WERI-Rb-1 (cell line): ENCODE results near the gene LZTFL1.
"Not testable (repeated sequence)": the region's sequence is repeated elsewhere in the genome, so short reads cannot be mapped to it uniquely, and the experiment has no call there.

Experiments
- DNase-seq: peaks from one replicate; pipeline ENCODE4 v3.0.0-alpha.2; 2020
- H3K27ac ChIP-seq: fragments of 250-450 bp; sonication (Bioruptor Pico); 2 replicates; pipeline ENCODE4 v1.5.1; 2020; ENCODE audit warnings: mild to moderate bottlenecking, moderate library complexity
- H3K27me3 ChIP-seq: fragments of 250-450 bp; sonication (Bioruptor Pico); 2 replicates; pipeline ENCODE4 v1.5.1; 2021; ENCODE audit warnings: mild to moderate bottlenecking, low read depth, moderate library complexity; ENCODE audit not compliant: insufficient read depth, severe bottlenecking
- H3K36me3 ChIP-seq: fragments of 250-450 bp; sonication (Bioruptor Pico); 2 replicates; pipeline ENCODE4 v1.5.1; 2020; ENCODE audit warnings: mild to moderate bottlenecking, moderate library complexity
- H3K4me3 ChIP-seq: 2 replicates; pipeline ENCODE4 v1.5.1; 2011; ENCODE audit warnings: low read depth, mild to moderate bottlenecking, control low read depth, low read length
- H3K9me3 ChIP-seq: fragments of 250-450 bp; sonication (Bioruptor Pico); 2 replicates; pipeline ENCODE4 v1.5.1; 2021; ENCODE audit warnings: mild to moderate bottlenecking, moderate library complexity; ENCODE audit not compliant: severe bottlenecking
- TF ChIP-seq, protein P1 (sequence below): IDR thresholded peaks from 2 replicates; pipeline ENCODE4 v1.5.1; 2011; ENCODE audit warnings: low read depth, mild to moderate bottlenecking, control low read depth, inconsistent platforms, low read length

Gene LZTFL1

DNA sequence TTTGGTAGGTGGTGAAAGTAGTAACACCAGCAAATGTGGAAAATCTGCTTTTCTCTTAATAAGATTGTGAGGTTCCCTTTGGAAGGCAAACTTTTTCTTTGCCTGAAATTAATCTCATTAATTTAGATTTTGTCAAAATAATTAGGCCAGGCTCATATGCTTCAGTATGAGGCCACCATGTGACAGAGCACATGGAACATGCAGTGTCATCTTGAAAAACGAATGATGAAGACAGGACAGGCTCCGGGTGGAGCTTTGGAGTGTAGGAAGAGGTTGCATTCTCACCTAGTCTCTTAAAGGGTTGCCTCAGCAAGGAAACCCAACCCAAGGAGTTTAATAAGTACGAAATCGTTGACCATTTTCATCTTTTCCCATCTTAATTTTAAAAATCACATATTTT, 18.6 kb upstream of the LZTFL1 start:
- DNase-seq = no peak
- H3K27ac ChIP-seq = no peak overlapping the region
- H3K27me3 ChIP-seq = no peaks in the 10 kb centered on the region
- TF ChIP-seq, protein P1, sequence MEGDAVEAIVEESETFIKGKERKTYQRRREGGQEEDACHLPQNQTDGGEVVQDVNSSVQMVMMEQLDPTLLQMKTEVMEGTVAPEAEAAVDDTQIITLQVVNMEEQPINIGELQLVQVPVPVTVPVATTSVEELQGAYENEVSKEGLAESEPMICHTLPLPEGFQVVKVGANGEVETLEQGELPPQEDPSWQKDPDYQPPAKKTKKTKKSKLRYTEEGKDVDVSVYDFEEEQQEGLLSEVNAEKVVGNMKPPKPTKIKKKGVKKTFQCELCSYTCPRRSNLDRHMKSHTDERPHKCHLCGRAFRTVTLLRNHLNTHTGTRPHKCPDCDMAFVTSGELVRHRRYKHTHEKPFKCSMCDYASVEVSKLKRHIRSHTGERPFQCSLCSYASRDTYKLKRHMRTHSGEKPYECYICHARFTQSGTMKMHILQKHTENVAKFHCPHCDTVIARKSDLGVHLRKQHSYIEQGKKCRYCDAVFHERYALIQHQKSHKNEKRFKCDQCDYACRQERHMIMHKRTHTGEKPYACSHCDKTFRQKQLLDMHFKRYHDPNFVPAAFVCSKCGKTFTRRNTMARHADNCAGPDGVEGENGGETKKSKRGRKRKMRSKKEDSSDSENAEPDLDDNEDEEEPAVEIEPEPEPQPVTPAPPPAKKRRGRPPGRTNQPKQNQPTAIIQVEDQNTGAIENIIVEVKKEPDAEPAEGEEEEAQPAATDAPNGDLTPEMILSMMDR = no peak
- H3K4me3 ChIP-seq = no peak overlapping the region
- H3K9me3 ChIP-seq = no peaks in the 10 kb centered on the region
- no peaks in the 10 kb centered on the region for H3K36me3 ChIP-seq

DNA sequence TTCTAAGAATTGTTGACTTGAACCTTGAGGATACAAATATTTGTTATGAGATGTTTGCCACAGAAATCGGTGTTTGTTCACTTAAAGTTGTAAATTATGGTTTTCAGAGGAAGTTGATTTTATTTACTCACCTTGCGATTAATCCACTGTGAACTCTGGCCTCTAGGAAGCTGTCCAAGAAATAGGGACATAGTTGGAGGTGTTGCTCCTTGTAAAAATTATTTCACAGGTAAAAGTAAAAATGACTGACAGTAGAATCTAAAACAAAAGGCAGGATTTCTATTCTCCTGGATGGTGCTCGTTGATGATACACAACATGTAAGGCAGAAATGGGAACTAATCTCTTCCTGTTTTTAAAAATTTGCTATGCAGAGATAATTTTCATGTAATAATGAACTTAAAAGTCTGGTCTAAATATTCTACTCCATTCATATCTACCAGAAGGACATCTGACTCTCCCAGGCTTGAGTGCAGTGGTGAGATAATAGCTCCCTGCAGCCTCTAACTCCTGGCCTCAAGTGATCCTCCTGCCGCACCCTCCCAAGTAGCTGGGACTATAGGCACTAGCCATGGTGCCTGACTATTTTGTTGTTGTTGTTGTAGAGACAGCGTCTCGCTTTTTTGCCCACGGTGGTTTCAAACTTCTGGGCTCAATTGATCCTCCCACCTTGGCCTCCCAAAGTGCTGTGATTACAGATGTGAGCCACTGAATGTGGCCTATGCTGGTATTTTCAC, 17.1 kb upstream of the LZTFL1 start:
- H3K9me3 ChIP-seq = no peaks in the 10 kb centered on the region
- H3K27me3 ChIP-seq = no peaks in the 10 kb centered on the region
- H3K4me3 ChIP-seq = no peak overlapping the region
- TF ChIP-seq, protein P1 = no peak
- no peaks in the 10 kb centered on the region for H3K36me3 ChIP-seq
- DNase-seq = no peak
- no peak overlapping the region for H3K27ac ChIP-seq

DNA sequence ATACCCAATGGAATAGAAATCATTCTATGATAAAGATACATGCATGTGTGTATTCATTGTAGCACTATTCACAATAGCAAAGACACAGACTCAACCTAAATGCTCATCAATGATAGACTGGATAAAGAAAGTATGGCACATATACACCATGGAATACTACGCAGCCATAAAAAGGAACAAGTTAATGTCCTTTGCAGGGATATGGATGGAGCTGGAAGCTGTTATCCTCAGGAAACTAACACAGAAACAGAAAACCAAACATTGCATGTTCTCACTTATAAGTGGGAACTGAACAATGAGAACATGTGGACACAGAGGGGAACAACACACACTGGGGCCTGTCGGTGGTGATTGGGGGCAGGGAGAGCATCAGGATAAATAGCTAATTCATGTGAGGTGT, 15.1 kb upstream of the LZTFL1 start:
- not testable (repeated sequence) for H3K27ac ChIP-seq, DNase-seq, H3K27me3 ChIP-seq, H3K9me3 ChIP-seq, H3K4me3 ChIP-seq, H3K36me3 ChIP-seq

DNA sequence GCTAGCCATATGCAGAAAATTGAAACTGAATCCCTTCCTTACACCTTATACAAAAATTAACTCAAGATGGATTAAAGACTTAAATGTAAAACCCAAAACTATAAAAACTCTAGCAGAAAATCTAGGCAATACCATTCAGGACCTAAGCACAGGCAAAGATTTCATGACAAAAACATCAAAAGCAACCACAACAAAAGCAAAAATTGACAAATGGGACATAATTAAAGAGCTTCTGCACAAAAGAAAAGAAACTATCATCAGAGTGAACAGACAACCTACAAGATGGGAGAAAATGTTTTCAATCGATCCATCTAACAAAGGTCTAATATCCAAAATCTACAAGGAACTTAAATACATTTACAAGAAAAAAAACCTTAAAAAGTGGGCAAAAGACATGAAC, 14.4 kb upstream of the LZTFL1 start:
- H3K9me3 ChIP-seq, H3K36me3 ChIP-seq, H3K4me3 ChIP-seq, H3K27me3 ChIP-seq, H3K27ac ChIP-seq, DNase-seq: not testable (repeated sequence)

DNA sequence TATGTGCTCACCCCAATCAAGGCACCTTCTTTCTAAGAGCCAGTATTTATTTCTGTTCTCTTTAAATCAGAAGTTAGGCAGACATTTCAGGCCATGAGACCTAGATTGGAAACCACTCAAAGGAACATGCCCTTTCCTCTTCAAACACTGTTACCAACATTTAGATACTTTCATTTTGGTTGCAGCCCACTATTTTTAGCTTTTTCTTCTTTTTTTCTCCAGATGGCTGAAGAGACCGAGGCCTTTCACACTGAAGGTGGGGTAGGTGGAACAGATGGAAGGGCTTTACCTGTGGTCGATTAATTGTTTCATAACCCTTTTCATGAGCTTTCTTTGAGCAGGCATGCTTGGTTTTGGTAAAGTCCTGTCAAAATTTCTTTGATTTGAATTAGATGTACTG, 10.9 kb upstream of the LZTFL1 start:
- DNase-seq = no peak
- H3K9me3 ChIP-seq = no peaks in the 10 kb centered on the region
- no peaks in the 10 kb centered on the region for H3K27me3 ChIP-seq
- no peak overlapping the region for H3K27ac ChIP-seq
- H3K4me3 ChIP-seq = no peak overlapping the region
- TF ChIP-seq, protein P1 = no peak
- no peaks in the 10 kb centered on the region for H3K36me3 ChIP-seq

DNA sequence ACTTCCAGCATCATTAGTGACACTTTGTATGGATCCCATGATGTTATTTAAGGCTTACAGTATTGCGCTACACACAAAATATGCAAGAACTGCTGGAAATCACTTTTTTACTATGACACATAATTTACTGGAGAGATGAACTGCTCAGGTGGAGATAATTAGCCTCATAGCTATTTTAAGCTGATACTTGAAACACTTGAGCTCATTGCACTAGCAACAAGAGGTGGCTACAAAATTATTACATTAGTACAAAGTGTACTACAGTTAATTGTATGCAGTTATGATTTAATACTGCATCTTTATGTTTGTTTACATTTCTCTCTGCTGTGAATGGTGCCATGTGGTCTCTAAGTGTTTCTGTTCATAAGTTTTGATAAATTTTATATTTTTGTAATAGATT, 6.5 kb upstream of the LZTFL1 start:
- DNase-seq = no peak
- H3K36me3 ChIP-seq = no peaks in the 10 kb centered on the region
- TF ChIP-seq, protein P1 = no peak
- no peak overlapping the region for H3K4me3 ChIP-seq
- H3K27me3 ChIP-seq = no peaks in the 10 kb centered on the region
- no peak overlapping the region for H3K27ac ChIP-seq
- no peaks in the 10 kb centered on the region for H3K9me3 ChIP-seq

DNA sequence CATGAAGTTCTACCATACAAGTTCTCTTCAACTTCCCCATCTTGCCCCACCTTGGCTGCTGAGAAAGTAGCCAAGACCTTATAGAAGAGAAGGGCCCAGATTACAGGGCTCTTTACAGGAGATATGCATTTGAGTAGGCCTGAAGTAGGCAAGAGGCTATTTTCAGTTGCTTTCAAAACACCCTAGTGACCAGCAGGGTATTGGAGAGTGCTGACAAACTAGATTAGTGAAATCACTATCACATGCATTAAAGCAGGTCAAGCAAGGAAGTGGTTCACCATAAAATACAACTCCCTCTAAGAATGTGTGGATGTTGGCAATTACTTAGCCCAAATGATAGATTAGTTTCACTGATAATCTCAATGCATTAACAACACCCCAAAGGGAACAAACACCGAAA, 2.7 kb upstream of the LZTFL1 start:
- no peak overlapping the region for H3K4me3 ChIP-seq
- no peak for DNase-seq
- no peak overlapping the region for H3K27ac ChIP-seq
- H3K9me3 ChIP-seq = no peaks in the 10 kb centered on the region
- no peaks in the 10 kb centered on the region for H3K36me3 ChIP-seq
- TF ChIP-seq, protein P1 = no peak
- H3K27me3 ChIP-seq = no peaks in the 10 kb centered on the region
